K562 (cell line): ENCODE measurements around the gene CCDC159. TPM values are rescaled to one million over a fixed set of nuclear protein-coding genes. Genes with fewer than 3 reads are reported as not detected.

Experiments
- ATF7 ChIP-seq: fragments of 450-650 bp; IDR thresholded peaks from 2 replicates; pipeline ENCODE4 v1.7.1; 2014; ENCODE audit warnings: mild to moderate bottlenecking, moderate library complexity
- BHLHE40 ChIP-seq: IDR thresholded peaks from 2 replicates; pipeline ENCODE4 v1.6.1; 2011; ENCODE audit warnings: low read length, improper control_type of control experiment
- BRF1 ChIP-seq: IDR thresholded peaks from 3 replicates; pipeline ENCODE4 v1.6.1; 2011; ENCODE audit warnings: borderline replicate concordance, mild to moderate bottlenecking; ENCODE audit not compliant: insufficient read length; ENCODE audit errors: extremely low read depth
- HDAC6 ChIP-seq: IDR thresholded peaks from 2 replicates; pipeline ENCODE4 v1.6.1; 2012; ENCODE audit warnings: low read depth, mild to moderate bottlenecking, control low read depth, inconsistent platforms, low read length, moderate library complexity
- HNRNPH1 ChIP-seq: fragments of 200-400 bp; formaldehyde crosslinking; optimal IDR thresholded peaks from 2 replicates; pipeline ENCODE3; 2017; ENCODE audit warnings: low read depth, mild to moderate bottlenecking, low read length, moderate library complexity
- MECOM ChIP-seq: fragments of 250-450 bp; sonication (Bioruptor Pico); IDR thresholded peaks from 2 replicates; pipeline ENCODE4 v1.8.0; 2022; ENCODE audit warnings: inconsistent platforms
- NR0B1 ChIP-seq: fragments of 450-650 bp; IDR thresholded peaks from one replicate; pipeline ENCODE4 v1.6.1; 2018; ENCODE audit warnings: mild to moderate bottlenecking, moderate library complexity; ENCODE audit not compliant: partially characterized antibody
- POU5F1 ChIP-seq: fragments of 150-350 bp; IDR thresholded peaks from 2 replicates; pipeline ENCODE4 v1.6.1; 2014; ENCODE audit warnings: borderline replicate concordance, low read length, low read depth, mild to moderate bottlenecking; ENCODE audit not compliant: partially characterized antibody
- SMARCA4 ChIP-seq: fragments of 450-650 bp; IDR thresholded peaks from 2 replicates; pipeline ENCODE4 v1.6.1; 2016
- SUPT5H ChIP-seq: fragments of 450-650 bp; IDR thresholded peaks from 2 replicates; pipeline ENCODE4 v1.6.1; 2016
- TEAD2 ChIP-seq: fragments of 450-650 bp; IDR thresholded peaks from 2 replicates; pipeline ENCODE4 v1.6.1; 2016; ENCODE audit warnings: missing genetic modification characterization, control low read depth, missing compliant biosample characterization
- TOE1 ChIP-seq, 2 experiments: fragments of 450-650 bp in 1 of 2; sonication (generic) in 1 of 2; formaldehyde crosslinking in 1 of 2; IDR thresholded peaks; 2 replicates each; pipeline versions ENCODE4 v1.7.1 to v1.8.0; 2016 to 2022; ENCODE audit warnings: borderline replicate concordance in 2 of 2, mild to moderate bottlenecking in 2 of 2, antibody characterized with exemption in 1 of 2, inconsistent platforms in 1 of 2, low read depth in 1 of 2, missing genetic modification reagents in 1 of 2, moderate library complexity in 1 of 2
- polyA plus RNA-seq, 8 experiments: library from polyadenylated mRNA; depleted of rRNA in 4 of 8; stranded (reverse) in 5 of 8; unstranded in 3 of 8; fragments of >200 nt; fragmentation: Nextera tagmentation in 2 of 8; fragmentation: Illumina TruSeq in 1 of 8; extraction: Ambion mirVana in 2 of 8; extraction: Trizol in 1 of 8; gene quantifications; 2 replicates each; pipeline versions ENCODE4 v1.2.1 to v1.2.3, GENCODE V29; 2011 to 2014; ENCODE audit warnings: inconsistent platforms in 1 of 8, missing spikeins in 1 of 8
- total RNA-seq, 7 experiments: library from RNA; depleted of rRNA in 6 of 7; stranded (reverse); fragments of >200 nt in 6 of 7; fragmentation: Illumina TruSeq in 2 of 7; extraction: Trizol in 2 of 7; gene quantifications; 2 replicates each; pipeline versions ENCODE4 v1.2.1 to v1.2.3, GENCODE V29; 2011 to 2021; ENCODE audit warnings: low replicate concordance in 1 of 7
- TF ChIP-seq, protein P1 (sequence below): fragments of 450-650 bp; IDR thresholded peaks from 2 replicates; pipeline ENCODE4 v1.6.1; 2017; ENCODE audit warnings: antibody characterized with exemption, mild to moderate bottlenecking
- TF ChIP-seq, protein P2 (sequence below): sonication (generic); formaldehyde crosslinking; IDR thresholded peaks from 2 replicates; pipeline ENCODE4 v1.8.0; 2022; ENCODE audit warnings: mild to moderate bottlenecking, missing genetic modification reagents

The CCDC159 gene
- total and polyA plus RNA-seq, 9 of the 15 experiments (the other 6 are each of a cell fraction or from before 2014, with no cell fraction given), result 0.68 to 10.1 (median 4.7) TPM

- TF ChIP-seq, protein P1, sequence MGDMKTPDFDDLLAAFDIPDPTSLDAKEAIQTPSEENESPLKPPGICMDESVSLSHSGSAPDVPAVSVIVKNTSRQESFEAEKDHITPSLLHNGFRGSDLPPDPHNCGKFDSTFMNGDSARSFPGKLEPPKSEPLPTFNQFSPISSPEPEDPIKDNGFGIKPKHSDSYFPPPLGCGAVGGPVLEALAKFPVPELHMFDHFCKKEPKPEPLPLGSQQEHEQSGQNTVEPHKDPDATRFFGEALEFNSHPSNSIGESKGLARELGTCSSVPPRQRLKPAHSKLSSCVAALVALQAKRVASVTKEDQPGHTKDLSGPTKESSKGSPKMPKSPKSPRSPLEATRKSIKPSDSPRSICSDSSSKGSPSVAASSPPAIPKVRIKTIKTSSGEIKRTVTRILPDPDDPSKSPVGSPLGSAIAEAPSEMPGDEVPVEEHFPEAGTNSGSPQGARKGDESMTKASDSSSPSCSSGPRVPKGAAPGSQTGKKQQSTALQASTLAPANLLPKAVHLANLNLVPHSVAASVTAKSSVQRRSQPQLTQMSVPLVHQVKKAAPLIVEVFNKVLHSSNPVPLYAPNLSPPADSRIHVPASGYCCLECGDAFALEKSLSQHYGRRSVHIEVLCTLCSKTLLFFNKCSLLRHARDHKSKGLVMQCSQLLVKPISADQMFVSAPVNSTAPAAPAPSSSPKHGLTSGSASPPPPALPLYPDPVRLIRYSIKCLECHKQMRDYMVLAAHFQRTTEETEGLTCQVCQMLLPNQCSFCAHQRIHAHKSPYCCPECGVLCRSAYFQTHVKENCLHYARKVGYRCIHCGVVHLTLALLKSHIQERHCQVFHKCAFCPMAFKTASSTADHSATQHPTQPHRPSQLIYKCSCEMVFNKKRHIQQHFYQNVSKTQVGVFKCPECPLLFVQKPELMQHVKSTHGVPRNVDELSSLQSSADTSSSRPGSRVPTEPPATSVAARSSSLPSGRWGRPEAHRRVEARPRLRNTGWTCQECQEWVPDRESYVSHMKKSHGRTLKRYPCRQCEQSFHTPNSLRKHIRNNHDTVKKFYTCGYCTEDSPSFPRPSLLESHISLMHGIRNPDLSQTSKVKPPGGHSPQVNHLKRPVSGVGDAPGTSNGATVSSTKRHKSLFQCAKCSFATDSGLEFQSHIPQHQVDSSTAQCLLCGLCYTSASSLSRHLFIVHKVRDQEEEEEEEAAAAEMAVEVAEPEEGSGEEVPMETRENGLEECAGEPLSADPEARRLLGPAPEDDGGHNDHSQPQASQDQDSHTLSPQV, result peak; percentile 38; the same call in 1 of the 2 replicates
- TF ChIP-seq BHLHE40 (peak; percentile 57; the same call in 1 of the 2 replicates), BRF1 (no peak), POU5F1 (no peak), TEAD2 (tag) (no peak), NR0B1 (no peak), HNRNPH1 (no peak), SUPT5H (no peak), SMARCA4 (peak; percentile 31; the same call in 1 of the 2 replicates), HDAC6 (no peak), TOE1 (IDR thresholded peaks at IDR 0.05; ENCODE audit: borderline replicate concordance) (no peak), TOE1 (CRISPR knock-in tag; IDR thresholded peaks at IDR 0.05; ENCODE audit: borderline replicate concordance, low read depth) (0 out of 2 replicates have a peak, but pooled peaks have one; percentile 22), MECOM (CRISPR knock-in tag) (no peak), ATF7 (peak; percentile 54; the same call in 1 of the 2 replicates)
- TF ChIP-seq, protein P2, sequence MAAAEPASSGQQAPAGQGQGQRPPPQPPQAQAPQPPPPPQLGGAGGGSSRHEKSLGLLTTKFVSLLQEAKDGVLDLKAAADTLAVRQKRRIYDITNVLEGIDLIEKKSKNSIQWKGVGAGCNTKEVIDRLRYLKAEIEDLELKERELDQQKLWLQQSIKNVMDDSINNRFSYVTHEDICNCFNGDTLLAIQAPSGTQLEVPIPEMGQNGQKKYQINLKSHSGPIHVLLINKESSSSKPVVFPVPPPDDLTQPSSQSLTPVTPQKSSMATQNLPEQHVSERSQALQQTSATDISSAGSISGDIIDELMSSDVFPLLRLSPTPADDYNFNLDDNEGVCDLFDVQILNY (CRISPR knock-in tag), result no peak
These were observed 36.8 kb downstream of the CCDC159 start (continued) for GRCh38 chr19:11382898-11383705.
